IPS-18a (cell line): ENCODE data around the gene VPS39.

Experiments used
- H3K27ac ChIP-seq: one replicate; pipeline ENCODE4 v1.5.1; 2013; ENCODE audit warnings: low read length
- H3K27me3 ChIP-seq: one replicate; pipeline ENCODE4 v1.6.1; 2013; ENCODE audit warnings: mild to moderate bottlenecking, low read length; ENCODE audit not compliant: control insufficient read depth, insufficient read depth
- H3K36me3 ChIP-seq: one replicate; pipeline ENCODE4 v1.6.1; 2013; ENCODE audit warnings: low read depth, low read length; ENCODE audit not compliant: control insufficient read depth
- H3K4me1 ChIP-seq: one replicate; pipeline ENCODE4 v1.6.1; 2013; ENCODE audit warnings: low read depth, low read length; ENCODE audit not compliant: control insufficient read depth
- H3K4me3 ChIP-seq: one replicate; pipeline ENCODE4 v1.5.1; 2013; ENCODE audit warnings: low read length
- H3K9ac ChIP-seq: one replicate; pipeline ENCODE4 v1.6.1; 2013; ENCODE audit warnings: mild to moderate bottlenecking, low read length, moderate library complexity
- H3K9me3 ChIP-seq: one replicate; pipeline ENCODE4 v1.6.1; 2013; ENCODE audit warnings: low read depth, low read length; ENCODE audit not compliant: control insufficient read depth

Gene VPS39

DNA sequence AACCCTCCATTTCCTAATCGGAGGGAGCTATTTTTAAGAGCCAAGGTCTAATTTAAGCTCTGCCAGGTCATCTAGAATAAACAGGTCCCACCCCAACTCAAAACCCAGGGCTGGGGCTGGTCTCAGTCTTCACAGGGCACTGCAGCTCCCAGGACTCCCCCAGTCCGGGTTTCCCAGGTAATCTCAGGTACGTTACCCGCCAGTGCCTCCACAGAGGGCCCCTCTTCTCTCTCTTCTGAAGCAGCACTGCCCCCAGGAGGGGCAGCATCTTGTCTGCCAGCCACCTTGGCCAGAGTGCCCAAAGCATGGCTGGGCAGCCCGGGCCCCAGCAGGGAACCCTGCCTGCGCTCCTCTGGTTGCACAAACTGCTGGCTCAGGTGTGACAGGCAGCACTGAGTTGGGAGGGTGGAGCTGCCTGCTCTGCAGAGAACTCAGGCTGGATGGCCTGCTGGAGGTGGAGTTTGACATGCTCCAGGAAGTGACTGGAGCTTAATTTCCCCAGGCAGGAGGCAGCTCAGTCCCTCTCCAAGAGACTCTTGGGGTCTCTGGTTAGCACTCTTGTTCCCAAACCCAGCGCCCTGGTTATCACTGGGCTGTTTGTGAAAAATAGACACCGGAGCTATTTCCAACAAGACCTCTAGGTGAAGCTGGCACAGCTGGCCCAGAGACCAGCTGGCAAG, 51.7 kb downstream of the VPS39 start, which contains the start of gene PLA2G4F:
PLA2G4F (minus strand) TSS at position 394 of the 680 bp plus-strand sequence; CDS start at position 307, 87 bp downstream.
- Histone ChIP-seq H3K4me1 (no peaks in the 10 kb centered on the region), H3K27ac (no peak within 1 kb of the TSS), H3K9ac (no peak within 1 kb of the TSS), H3K4me3 (no peak within 1 kb of the TSS), H3K9me3 (no peaks in the 10 kb centered on the region), H3K27me3 (no peaks in the 10 kb centered on the region), H3K36me3 (peaks cover 18% of the 10 kb centered on the region)

DNA sequence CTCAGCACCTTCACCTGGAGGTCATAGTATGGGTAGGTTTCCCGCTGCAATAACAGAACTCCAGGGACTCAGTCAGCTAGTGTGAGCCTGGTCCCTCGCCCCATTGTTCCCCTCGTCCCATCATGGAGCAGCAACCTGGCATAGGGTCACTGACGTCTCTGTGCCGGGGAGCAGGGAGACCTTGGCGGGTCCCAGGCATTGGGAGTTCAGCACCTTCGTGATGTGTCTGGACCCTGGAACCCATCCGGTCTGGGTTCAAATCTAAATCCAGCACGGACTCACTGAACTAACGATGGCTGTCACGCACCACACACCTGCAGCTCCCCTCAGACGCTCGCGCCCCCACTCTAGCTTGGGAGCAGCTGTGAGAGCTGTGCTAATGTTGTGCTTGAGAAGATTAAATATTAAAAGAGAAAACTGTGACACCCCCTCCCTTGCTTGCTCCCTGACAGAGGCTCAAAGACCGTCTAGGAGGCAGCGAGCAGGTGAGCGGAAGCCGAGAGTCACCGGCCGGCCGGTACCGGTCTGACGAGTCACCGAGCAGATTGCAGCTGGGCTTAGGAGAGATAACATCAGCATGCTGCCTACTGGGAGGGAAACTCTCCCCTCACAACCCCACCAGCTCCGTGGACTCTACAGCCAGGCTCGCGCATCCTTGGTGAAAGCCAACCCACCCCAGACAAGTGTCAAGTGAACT, 52.4 kb downstream of the VPS39 start:
- H3K4me3 ChIP-seq = no peak overlapping the region
- no peaks in the 10 kb centered on the region for H3K9me3 ChIP-seq
- H3K27ac ChIP-seq = no peak overlapping the region
- no peaks in the 10 kb centered on the region for H3K4me1 ChIP-seq
- no peaks in the 10 kb centered on the region for H3K27me3 ChIP-seq
- peaks cover 16% of the 10 kb centered on the region for H3K36me3 ChIP-seq
- no peak overlapping the region for H3K9ac ChIP-seq

DNA sequence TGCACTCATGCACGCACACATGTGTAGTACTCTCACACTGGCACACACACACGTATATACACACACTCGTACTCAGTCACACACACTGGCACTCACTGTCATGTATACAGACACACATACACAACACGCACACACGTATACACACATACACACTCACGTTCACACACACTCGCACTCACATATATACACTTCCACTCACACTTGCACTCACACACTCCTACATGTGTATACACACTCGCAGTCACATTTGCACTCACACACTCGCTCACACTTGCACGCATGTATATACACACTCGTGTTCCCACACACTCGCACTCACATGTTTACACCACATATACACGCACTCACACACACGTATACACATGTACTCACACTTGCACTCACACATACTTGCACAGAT, 53.1 kb downstream of the VPS39 start:
- Histone ChIP-seq H3K27me3 (no peaks in the 10 kb centered on the region), H3K9ac (no peak overlapping the region), H3K4me3 (no peak overlapping the region), H3K9me3 (no peaks in the 10 kb centered on the region), H3K36me3 (peaks cover 9% of the 10 kb centered on the region), H3K27ac (no peak overlapping the region), H3K4me1 (no peaks in the 10 kb centered on the region)

DNA sequence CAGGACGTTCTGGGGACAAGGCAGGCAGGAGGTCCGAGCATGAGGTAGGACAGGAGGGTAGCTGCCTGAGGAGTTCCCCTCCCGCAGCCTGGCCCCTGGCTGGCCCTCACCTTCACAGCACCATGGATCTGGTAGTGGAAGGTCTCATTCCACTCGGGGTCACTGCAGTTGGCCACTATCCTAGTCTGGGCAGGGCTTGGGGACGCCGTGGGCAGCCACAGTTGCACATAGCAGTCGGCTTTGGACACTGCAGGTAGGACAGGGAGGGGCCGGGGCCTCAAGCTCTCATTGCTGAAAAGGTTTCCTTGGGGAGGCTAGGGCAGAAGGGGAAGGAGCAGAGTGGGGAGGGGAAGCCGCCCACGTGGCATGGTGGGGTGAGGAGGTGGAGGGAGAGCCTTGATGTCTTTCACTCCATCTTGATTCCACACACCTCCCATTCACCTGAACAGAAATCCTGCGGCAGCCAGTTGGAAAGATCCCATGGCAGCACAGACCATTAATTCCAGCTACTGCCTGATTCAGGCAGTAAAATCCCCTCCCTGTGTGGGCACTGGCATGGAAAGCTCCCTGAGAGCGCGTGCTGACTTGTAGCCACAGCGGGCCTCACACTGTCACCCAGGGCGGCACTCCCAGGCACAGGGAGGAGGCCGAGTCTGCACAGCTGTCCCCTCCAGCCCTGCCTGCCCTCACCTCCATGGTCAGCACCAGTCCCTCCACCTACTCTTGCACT, 53.7 kb downstream of the VPS39 start:
- no peak overlapping the region for H3K27ac ChIP-seq
- no peak overlapping the region for H3K9ac ChIP-seq
- H3K4me3 ChIP-seq = no peak overlapping the region
- H3K4me1 ChIP-seq = no peaks in the 10 kb centered on the region
- no peaks in the 10 kb centered on the region for H3K9me3 ChIP-seq
- H3K36me3 ChIP-seq = peaks cover 4% of the 10 kb centered on the region
- H3K27me3 ChIP-seq = no peaks in the 10 kb centered on the region

DNA sequence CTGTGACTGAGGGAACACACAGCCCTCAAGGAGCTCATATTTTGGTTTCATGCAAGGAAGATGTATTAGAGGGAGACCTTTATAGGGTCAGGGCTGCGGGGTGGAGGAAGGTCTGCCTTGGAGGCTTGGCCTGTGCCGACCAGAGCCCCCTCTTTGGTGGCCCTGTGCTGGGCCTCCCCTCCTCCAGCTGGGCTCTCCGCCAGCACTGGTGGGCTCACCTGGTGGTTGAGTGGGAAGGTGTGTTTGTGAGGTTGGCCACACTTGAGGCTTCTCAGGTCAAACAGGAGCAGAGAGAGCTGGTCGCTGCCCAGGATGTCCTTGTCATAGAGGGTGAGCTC, 54.3 kb downstream of the VPS39 start:
- Histone ChIP-seq H3K9ac (no peak overlapping the region), H3K4me3 (no peak overlapping the region), H3K9me3 (no peaks in the 10 kb centered on the region), H3K4me1 (no peaks in the 10 kb centered on the region), H3K27me3 (no peaks in the 10 kb centered on the region), H3K27ac (no peak overlapping the region), H3K36me3 (no peaks in the 10 kb centered on the region)

DNA sequence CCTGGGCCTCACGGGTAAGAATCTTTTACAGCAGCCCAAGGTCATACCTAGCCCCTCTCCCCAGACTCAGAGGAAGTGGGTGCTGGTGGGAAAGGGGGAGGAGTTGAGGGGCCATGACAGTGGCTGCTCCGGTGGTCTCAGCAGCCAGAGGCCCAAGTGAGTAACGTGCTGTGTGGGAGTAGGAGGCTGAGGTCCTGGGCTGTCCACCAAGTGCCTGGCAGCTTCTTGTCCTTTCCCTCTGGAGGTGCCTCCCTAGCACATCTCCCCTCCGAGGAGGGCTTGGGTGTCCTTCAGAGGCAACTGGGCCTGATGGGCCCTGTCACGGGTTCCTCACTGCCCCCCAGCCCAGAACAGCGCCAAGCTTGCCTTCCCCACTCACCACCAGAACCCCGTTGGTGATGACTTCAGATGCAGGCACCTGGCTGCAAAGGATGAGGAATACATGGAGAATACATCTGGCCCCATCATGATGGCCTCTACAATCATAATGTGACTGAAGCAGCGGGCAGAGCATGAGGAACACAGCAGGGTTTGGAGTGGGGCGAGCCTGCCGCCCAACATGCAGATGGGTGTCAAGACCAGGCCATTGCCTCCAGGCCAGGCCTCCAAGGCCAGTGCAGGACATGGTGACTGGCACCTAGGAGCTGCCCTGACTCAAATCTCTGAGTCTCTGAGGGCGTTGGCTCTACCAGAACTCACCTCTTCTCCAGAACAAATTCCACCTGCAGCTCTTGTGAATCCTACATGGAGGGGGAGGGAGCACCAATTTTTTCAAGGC, 55.0 kb downstream of the VPS39 start:
- Histone ChIP-seq H3K36me3 (no peaks in the 10 kb centered on the region), H3K9me3 (no peaks in the 10 kb centered on the region), H3K9ac (no peak overlapping the region), H3K4me3 (no peak overlapping the region), H3K27me3 (no peaks in the 10 kb centered on the region), H3K27ac (no peak overlapping the region), H3K4me1 (no peaks in the 10 kb centered on the region)

DNA sequence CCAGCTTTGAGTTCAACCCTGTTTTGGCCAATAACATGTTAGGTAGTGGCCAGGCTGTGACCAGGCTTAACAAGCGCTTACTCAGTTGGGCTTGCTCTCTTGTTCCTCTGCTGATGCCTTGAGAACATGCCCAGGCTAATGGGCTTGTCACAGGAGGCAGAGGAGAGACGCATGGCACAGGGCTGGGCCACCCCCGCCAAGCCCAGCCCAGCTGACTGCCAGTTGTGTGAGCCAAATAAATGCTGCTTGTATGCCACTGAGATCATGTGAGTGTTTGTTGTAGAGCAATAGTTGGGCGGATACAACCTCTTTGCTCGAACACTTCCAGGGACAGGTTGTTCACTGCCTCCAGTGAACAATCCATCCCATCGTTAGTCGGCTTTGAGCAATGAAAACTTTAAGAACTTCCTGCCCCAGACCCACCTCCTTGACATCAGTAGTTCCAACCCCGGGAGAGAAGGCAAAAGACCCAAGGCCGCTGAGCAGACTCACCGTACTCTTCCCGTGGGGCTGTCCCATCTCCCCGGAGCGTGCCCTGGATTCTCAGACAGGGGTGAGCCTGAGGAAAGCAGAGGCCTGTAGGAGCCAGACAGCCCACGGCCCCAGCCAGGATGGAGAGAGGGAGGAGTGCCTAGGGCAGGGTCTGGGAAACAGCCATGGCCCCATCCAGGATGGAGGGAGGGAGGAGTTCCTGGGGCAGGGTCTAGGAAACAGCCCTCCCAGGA, 55.7 kb downstream of the VPS39 start:
- H3K9me3 ChIP-seq = no peaks in the 10 kb centered on the region
- no peak overlapping the region for H3K9ac ChIP-seq
- H3K27ac ChIP-seq = no peak overlapping the region
- H3K27me3 ChIP-seq = no peaks in the 10 kb centered on the region
- H3K4me1 ChIP-seq = no peaks in the 10 kb centered on the region
- H3K36me3 ChIP-seq = no peaks in the 10 kb centered on the region
- no peak overlapping the region for H3K4me3 ChIP-seq

DNA sequence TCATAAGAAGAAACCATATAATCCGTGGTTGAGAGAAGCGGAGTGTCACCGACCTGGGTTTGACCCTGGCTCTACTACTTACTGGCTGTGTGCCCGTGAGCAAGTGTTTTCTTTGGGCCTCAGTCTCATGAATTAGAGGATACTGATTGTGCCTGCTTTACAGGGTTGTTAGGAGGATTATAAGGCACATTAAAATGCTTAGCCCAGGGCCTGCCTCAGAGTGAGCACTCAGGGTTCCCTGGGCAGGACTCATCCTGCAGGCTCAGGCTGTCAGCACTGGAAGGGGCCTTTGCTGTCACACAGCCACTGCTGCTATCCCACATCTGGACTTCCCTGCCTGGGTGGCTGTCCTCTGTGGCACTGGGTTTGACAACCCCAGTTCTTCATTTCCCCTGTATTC, 56.4 kb downstream of the VPS39 start:
- no peaks in the 10 kb centered on the region for H3K27me3 ChIP-seq
- no peaks in the 10 kb centered on the region for H3K9me3 ChIP-seq
- H3K27ac ChIP-seq = no peak overlapping the region
- no peak overlapping the region for H3K9ac ChIP-seq
- H3K36me3 ChIP-seq = no peaks in the 10 kb centered on the region
- no peaks in the 10 kb centered on the region for H3K4me1 ChIP-seq
- H3K4me3 ChIP-seq = no peak overlapping the region

DNA sequence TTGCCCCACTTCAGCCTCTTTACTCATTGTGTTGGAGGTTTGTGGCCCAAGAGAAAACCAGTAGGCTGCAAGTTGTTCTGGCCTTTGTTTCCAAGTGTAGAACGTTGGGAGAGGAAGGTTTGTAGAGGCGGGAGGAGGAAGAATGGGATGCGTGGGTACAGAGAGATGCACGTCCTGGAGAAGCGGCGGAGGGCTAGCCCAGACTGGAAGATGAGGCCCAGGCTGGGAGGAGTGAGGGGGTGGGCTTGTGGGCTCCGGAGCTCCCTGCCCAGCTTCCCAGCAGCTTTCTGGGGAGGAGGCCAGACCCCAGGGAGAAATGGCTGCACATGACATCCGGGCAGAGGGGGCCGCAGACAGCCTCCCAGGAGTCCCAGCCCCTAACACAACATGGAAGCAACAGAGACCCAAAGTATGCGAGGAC, 57.0 kb downstream of the VPS39 start:
- H3K36me3 ChIP-seq = no peaks in the 10 kb centered on the region
- no peaks in the 10 kb centered on the region for H3K4me1 ChIP-seq
- no peaks in the 10 kb centered on the region for H3K27me3 ChIP-seq
- no peak overlapping the region for H3K27ac ChIP-seq
- H3K9ac ChIP-seq = no peak overlapping the region
- no peak overlapping the region for H3K4me3 ChIP-seq
- no peaks in the 10 kb centered on the region for H3K9me3 ChIP-seq

DNA sequence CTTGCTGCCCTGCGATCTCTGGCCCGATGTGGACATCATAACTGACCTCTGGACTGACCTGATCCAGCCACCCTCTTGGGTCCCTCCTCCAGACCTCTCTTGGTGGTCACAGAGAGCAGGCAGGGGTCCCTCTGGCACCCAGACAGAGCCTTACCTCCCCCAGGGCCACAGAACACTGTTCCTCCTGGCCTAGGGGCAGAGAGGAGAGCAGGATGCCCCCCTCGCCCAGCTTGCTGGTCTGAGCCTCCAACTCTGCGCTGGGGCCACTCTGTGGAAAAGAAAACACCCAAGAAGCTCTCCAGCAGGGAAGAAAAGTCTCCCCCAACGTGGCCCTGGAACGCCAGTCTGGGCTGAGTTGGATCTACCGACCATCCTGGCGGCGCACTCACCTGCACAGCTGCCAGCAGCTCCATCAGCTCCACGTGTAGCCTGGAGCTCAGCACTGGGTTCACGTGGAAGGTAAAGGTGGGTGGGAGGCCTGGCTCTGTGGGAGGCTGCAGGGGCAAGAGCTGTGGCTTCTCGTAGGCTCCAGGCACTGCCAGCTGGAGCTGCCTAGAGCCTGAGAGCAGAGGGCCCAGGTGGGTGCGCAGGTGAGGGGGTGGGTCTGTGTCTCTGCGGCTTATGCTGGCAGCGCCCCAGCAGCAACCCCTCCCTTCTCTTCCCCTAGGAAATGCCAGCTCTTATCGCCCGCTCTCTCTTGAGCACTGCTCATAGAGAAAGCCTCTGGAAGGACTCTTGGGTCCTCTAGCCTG, 57.7 kb downstream of the VPS39 start:
- Histone ChIP-seq H3K36me3 (no peaks in the 10 kb centered on the region), H3K27ac (no peak overlapping the region), H3K27me3 (no peaks in the 10 kb centered on the region), H3K9ac (no peak overlapping the region), H3K4me3 (no peak overlapping the region), H3K4me1 (no peaks in the 10 kb centered on the region), H3K9me3 (no peaks in the 10 kb centered on the region)
